GM18511 (cell line): ENCODE measurements around the gene SLC4A1AP.

Source experiments
- ATAC-seq: cut with Tn5 transposase; IDR thresholded peaks from one replicate; pipeline ENCODE4 v1.9.1; 2021; ENCODE audit warnings: mild to moderate bottlenecking, moderate library complexity; ENCODE audit not compliant: unreplicated experiment

The SLC4A1AP gene

GRCh38 chr2:27720004-27720551, 56.4 kb downstream of the SLC4A1AP start:
- ATAC-seq: no peak

- no peak for ATAC-seq
Observed at GRCh38 chr2:27721335-27721734, 57.6 kb downstream of the SLC4A1AP start.

GRCh38 chr2:27721884-27722485, 58.3 kb downstream of the SLC4A1AP start:
- ATAC-seq: no peak

- ATAC-seq: no peak
Observed at GRCh38 chr2:27723372-27724144, 59.9 kb downstream of the SLC4A1AP start.

- no peak for ATAC-seq
Observed at GRCh38 chr2:27724191-27724590, 60.5 kb downstream of the SLC4A1AP start.

GRCh38 chr2:27724905-27725701, 61.4 kb downstream of the SLC4A1AP start:
- ATAC-seq: no peak

GRCh38 chr2:27727257-27727656, 63.6 kb downstream of the SLC4A1AP start:
- ATAC-seq: no peak

- ATAC-seq: no peak
Observed at GRCh38 chr2:27728081-27728858, 64.6 kb downstream of the SLC4A1AP start.

- ATAC-seq: no peak
Observed at GRCh38 chr2:27729198-27729597, 65.5 kb downstream of the SLC4A1AP start.

- no peak for ATAC-seq
Observed at GRCh38 chr2:27729614-27730013, 65.9 kb downstream of the SLC4A1AP start.

- no peak for ATAC-seq
Observed at GRCh38 chr2:27730261-27730662, 66.6 kb downstream of the SLC4A1AP start.

- no peak for ATAC-seq
Observed at GRCh38 chr2:27730980-27731691, 67.4 kb downstream of the SLC4A1AP start.

- ATAC-seq: no peak
Observed at GRCh38 chr2:27734305-27734704, 70.6 kb downstream of the SLC4A1AP start.

GRCh38 chr2:27735263-27735904, 71.7 kb downstream of the SLC4A1AP start:
- ATAC-seq: no peak

- no peak for ATAC-seq
Observed at GRCh38 chr2:27736031-27736889, 72.6 kb downstream of the SLC4A1AP start.

- no peak for ATAC-seq
Observed at GRCh38 chr2:27736890-27737204, 73.2 kb downstream of the SLC4A1AP start.

- ATAC-seq: no peak
Observed at GRCh38 chr2:27737676-27738348, 74.1 kb downstream of the SLC4A1AP start.

- no peak for ATAC-seq
Observed at GRCh38 chr2:27738349-27739057, 74.8 kb downstream of the SLC4A1AP start.
